Adrenal gland (tissue), 5 donors: ENCODE results near the gene GDF3.

Experiments
- POLR2A ChIP-seq, 2 donors: fragments of 450-650 bp; IDR thresholded peaks; one replicate each; pipeline ENCODE4 v1.6.1; 2017; ENCODE audit warnings: antibody characterized with exemption in 2 of 2, mild to moderate bottlenecking in 2 of 2, moderate library complexity in 1 of 2
- TF ChIP-seq, protein P1 (sequence below), 6 experiments: fragments of 450-650 bp in 4 of 6; fragments of 200-600 bp in 2 of 6; sonication (generic) in 1 of 6; IDR thresholded peaks; 1 replicate in 5 of 6; 2 replicates in 1 of 6; pipeline versions ENCODE4 v1.5.1 to v1.8.0; 2016 to 2021; ENCODE audit warnings: antibody characterized with exemption in 6 of 6, mild to moderate bottlenecking in 2 of 6, moderate library complexity in 1 of 6
- donor health status: DM: no; HTN: no; CAD: no.

DNA sequence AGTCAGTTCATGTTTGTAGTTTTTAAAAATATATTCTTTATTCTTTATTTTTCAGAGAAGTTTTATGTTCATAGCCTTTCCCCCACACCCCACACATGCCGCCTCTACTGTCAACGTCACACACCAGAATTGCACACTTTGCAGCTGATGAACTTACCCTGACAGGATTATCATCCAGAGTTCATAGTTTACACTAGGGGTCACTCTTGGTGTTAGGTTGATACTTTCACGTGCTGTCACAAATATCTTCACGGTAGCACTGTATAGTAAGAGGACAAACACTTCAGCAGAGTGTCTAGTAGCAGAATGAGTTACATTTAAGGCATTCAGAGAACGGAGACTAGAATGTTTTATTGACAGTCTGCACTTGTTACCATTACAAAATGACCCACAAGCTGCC, 20.8 kb upstream of the GDF3 start:
- TF ChIP-seq, protein P1, sequence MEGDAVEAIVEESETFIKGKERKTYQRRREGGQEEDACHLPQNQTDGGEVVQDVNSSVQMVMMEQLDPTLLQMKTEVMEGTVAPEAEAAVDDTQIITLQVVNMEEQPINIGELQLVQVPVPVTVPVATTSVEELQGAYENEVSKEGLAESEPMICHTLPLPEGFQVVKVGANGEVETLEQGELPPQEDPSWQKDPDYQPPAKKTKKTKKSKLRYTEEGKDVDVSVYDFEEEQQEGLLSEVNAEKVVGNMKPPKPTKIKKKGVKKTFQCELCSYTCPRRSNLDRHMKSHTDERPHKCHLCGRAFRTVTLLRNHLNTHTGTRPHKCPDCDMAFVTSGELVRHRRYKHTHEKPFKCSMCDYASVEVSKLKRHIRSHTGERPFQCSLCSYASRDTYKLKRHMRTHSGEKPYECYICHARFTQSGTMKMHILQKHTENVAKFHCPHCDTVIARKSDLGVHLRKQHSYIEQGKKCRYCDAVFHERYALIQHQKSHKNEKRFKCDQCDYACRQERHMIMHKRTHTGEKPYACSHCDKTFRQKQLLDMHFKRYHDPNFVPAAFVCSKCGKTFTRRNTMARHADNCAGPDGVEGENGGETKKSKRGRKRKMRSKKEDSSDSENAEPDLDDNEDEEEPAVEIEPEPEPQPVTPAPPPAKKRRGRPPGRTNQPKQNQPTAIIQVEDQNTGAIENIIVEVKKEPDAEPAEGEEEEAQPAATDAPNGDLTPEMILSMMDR (IDR thresholded peaks at IDR 0.05), result peak in 1 of 6 experiments; percentile 8
- no peak for TF ChIP-seq POLR2A (IDR thresholded peaks at IDR 0.05)
